NCI-H1694 treated with DMSO at 0.1 percent for 48 hours (cell line): ENCODE measurements around the gene MED31.
A peak's percentile ranks its signal among the peaks of the same experiment; 100 is the strongest.

Experiments
- DNase-seq: peaks from one replicate; lab custom pipeline; 2025; lab: John Stamatoyannopoulos, UW

Gene MED31

DNA sequence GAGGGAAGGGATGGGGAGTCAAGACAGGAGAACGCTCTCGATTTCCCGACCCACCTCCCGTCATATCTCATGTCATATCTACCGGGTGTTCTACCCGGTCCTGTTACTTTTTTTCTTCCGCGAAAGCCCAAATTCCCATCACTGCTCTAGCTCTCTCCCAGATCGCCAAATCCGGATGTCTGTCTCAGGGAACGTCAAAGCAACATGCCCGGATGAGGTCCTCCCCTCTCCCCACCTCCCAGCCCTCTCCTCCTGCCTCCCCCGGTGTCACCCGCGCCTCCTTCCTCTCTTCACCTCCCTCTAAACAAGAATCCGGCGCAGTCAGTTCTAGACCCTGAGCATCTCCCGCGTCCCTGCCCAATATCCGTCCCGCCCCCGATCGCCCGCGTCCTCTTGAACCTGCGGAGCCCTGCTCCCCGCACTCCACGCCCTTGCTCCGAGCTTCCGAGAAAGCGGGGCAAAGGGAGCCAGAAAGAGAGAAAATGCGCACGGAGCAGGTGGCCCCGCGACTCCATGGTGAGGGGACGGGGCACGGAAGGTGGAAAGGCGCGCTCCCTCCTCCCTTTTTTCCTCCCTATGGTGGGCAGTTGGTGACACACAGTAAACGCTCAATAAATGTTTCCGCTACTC, 4.4 kb upstream of the MED31 start:
- DNase-seq = peak; percentile 4

DNA sequence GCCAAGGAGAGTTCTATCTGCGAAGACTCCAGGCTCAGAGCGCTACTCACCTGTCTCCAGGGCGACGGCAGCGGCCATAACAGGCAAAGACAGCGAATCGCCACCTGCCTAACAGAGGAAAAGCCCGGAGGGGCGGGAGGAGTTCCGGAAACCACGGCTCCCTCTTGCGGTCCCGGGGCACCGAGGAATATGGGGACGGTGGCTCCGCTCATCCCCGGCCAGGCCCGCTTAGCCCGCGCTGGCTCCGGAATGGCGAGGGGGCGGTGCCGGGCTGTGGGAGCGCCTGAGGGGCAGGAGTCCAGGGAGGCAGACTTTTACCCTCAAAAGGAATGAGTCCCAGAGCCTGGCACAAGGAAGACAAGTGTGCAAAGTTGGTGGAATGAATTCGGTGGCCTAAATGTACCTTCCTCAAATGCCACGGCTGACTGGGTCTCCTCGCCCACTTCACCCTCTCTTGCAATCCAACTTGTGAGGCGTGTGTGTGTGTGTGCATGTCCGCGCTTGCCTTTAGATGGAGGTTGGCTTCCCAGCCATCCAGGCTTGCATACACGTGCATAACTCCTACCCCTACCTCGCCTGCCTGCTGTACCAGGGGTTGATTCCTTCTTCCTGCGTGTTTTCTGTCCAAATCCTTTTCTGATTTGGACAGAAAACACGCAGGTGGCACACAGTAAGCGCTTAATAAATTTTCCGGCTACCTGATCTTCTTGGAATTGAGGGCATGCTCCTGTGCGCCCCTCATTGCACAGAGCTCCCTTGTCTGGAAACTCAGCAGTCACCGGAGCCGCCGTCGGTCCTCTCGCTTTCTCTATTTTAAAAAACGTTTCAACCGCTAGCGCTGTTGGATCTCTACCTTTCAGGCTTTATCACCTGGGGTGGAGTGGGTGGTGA, 3.7 kb upstream of the MED31 start:
- DNase-seq = peak; percentile 45

DNA sequence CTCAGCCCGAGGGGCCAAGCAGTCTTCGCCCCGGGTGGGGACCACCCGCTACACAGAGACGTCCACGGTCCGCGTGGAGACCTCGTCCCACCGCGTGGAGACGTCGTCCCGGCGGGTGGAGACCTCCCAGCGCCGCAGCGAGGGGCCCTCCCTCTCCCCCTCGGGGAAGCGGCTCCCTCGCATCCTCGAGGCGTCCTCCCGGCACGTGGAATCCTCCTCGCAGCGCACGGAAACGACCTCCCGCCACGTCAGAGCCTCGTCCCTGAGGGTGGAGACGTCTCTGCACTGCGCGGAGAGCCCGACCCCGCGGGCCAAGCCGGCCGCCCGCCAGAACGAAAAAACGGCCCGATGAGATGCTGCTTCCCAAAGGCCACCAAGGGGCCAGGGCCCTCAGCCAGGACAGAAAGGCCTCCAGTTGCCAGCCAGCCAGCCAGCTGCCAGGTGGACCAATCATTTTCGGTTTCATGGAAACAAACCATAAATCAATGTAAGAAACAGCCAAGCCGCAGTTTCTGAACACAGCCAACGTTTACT, 581 bp upstream of the MED31 start:
- DNase-seq = no peak

DNA sequence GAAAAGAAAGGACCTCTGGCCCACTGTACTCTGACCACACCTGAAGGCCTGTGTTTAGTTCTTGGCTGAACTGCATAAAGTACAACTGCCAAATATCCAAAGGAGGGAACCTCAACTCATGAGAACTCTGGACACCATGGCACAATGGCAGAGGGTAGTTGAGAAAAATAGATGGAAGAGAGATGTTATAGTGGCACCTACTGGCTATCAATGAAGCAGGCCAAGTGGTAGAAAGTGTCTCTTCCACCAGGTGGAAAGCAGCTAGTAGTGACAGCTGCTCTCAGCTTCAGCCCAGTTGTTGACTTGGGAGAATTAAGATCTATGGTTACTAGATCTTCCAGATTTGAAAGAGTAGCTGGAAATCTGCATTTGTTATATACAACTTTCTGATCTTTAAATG, 3.2 kb downstream of the MED31 start:
- peak; percentile 26 for DNase-seq

DNA sequence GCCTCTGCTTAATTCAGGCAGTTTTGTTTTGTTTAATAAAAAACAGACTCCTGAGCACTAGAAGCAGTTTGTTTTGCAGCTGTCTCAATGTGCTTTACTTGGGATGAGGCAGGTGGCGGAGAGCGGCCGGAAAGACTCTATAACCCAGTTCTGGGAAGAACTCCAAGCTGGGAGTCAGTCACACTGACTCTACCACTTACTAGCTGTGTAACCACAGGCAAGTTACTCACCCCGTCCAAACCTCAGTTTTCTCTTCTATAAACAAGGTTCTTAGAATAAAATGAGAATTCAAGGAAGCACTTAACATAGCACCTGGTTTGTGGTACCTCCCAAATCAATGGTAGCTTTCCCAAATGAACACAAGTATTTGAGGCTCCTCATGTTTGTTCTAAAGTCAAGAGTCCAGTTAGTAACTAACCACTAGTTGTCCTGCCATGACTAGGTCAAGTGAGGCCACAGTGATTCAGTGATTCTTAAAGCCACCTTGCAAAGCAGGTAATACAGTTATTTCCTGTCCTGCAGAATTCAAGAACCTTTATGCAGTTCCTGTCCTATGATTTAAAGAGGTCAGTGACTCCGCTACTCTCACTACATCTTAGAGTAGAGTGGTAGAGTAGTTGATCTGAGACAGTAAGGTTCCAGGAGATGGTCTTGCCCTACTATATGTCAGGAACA, 7.8 kb downstream of the MED31 start:
- no peak for DNase-seq

DNA sequence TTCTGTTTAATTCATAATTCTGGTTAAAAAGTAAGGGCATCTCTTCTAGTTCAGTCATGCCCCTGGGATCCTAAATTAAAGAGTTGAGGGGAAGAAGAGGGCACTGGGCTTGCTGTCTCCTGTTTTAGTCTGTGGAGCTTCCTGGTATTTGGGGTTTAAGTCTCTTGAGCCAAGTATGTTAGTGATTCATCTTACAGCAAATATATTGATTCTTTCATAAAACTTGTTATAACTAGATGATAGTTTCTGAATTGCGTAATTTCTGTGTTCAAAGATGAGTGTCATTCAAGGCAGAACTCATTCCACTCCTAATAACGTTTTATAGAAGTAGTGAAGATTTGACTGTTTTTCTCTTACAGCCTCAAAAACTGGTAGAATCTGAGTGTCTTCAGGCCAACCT, 8.8 kb downstream of the MED31 start:
- DNase-seq = no peak

DNA sequence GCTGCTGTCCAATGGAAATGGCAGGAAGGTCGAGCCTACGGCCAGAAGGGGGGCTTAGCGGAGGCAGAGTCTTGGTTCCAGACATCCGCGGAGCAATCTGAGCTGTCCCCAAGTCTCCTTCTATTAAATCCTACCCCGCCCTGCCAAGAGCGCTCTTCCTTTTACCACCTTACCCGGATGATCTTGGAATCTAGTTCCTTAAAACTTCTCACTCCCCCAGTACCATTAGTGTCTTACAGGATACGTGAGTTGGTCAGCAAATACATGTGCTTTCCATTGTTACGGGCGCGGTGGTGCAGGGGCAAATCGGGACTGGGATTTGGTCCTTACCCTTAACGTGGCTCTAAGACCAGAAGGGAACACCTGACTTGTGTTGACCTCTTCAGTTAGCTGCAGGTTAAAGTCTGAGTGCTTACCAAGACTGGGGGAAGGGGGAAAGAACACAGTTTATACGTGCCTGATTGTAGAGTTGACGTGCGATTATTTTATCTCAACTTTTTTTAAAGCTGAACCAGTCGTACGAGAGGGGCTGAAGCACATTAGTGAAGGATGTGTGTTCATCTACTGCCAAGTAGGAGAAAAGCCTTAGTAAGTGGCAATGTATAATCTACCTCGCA, 10.1 kb downstream of the MED31 start:
- DNase-seq = no peak

DNA sequence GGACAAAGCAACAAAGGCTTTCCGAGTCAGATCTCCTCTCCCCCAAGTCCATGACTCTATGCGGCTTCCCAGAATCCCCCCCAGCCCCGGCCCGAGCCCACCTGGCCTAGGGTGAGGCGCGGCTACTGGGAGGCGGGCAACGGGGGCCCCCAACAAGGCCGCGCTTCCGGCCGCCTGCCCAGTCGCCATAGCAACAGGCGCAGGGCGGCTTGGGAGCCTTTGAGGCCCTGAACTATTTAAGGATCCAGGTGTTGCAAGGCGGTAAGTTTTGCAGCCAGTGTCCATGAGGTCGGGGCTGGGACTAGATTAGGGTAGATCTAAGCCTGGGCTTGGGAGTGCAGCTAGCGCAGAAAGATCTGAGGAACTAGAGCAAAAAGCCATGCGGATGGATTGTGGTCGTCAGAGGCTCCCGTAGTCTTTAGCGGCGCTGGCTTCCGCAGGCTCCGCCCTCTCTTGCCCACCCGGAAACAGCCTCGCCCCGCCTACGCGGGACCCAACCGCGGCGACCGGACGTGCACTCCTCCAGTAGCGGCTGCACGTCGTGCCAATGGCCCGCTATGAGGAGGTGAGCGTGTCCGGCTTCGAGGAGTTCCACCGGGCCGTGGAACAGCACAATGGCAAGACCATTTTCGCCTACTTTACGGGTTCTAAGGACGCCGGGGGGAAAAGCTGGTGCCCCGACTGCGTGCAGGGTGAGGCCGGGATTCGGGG, 10.7 kb downstream of the MED31 start, which contains the start of the genes KIAA0753 and TXNDC17:
Gene KIAA0753, minus strand, starts transcription at position 176 of the 711 bp plus-strand sequence. CDS start 5,608 bp downstream, outside the sequence.
Gene TXNDC17, plus strand, starts transcription at position 525 of the 711 bp plus-strand sequence. Its CDS starts 23 bp downstream, at position 548.
- DNase-seq = peak; percentile 85

DNA sequence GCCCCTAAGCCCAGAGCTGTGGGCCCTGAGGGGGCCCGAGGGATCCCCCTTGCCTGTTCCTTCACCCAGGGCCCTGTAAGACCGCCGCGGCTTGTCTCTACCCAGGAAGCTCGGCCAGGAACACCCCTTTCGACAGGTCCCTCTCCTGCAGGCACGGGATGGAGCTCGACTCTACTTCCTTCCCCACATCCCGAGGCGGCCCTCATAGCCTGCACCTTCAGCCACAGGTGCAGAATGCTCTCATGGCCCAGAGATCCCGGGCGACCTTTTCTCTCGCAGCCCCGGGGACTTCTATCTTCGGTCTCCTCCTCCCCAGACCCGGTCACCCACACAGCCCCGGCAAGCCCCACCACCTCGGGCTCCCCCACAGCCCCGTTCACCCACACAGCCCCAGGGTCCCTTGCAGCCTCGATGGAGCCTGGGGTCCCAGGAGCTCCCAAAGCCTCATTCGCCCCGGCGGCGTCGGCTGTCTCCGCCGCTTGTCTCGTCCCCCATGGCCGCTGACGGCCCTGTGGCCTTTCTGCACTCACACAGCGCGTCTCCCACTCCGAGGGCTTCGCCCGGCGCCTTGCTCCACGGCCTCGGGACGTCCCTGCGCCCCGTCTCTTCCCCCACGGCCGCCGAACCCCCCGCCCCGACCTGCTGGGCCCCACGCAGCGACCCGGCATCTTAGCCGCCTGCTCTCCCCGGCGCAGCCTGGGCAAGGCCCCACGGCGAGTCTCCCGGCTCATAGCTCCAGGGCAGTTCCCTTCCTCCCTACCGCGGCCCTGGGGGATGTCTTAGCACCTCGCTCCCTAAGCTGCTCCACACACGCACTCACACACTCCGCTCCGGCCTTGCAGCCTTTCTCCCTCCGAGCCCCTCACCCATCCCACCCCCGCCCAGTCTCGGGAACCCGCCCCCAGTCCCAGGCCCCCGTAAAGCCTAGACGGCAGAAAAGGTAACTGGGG, 11.5 kb downstream of the MED31 start:
- DNase-seq = peak; percentile 7

DNA sequence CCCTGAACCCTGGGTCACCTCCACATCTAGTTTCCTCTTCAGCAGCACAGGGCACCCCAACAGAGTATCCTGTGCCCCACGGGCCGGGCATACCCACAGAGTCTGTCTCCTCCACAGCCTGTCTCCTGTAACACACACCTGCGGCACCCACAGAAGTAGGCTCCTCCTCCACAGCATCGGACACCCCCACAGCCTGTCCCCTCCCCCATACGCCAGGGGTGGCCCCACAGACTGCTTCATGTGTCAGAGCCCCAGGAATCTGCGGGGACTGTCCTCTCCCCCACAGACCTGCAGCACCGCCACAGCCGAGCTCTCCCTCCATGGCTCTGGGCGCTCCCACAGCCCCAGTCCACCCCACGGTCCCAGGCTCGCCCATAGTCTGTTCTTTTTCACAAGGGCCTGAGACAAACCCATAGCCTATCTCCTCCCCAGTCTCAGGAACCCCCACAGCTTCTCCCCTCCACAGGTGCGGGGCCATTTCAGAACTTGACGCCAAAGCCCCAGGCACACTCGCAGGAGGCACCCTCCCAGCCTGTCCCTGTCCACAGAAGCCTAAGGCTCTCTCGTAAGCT, 12.3 kb downstream of the MED31 start:
- no peak for DNase-seq

DNA sequence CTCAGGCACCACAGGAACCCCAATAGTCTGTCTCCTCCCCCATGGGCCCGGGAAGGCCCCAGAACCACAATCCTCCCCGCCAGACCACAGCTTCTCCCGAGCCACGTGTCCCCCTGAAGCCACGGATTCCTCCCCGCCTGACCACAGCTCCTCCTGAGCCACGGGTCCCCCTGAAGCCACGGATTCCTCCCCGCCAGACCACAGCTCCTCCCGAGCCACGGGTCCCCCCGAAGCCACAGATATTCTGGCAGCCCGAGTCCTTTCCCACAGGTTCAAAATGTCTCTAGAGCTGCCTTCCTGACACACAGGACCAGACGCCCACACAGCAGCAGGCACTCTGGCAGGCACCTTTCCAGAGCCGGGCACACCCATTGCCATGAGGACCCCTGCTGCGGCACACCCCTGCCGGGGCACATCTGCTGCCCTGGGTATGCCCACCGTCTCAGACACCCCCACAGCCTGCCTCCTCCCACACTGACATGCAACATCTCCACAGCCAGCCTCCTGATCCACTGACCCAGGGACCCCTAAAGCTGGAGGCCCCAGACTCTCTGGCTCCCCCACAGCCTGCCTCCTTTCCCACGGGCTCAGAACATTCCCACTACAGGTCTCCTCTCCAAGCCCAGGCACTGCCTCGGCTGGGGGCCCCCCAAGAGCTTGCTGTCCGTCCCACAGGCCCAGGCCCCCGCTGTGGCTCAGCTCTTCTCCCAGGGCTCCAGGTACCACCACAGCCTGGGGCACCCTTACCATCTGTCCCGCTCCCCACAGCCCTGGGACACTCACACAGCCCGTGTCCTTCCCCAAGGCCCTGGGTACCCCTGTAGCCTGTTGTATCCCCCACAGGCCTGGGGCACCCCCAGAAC, 13.1 kb downstream of the MED31 start:
- DNase-seq = no peak

DNA sequence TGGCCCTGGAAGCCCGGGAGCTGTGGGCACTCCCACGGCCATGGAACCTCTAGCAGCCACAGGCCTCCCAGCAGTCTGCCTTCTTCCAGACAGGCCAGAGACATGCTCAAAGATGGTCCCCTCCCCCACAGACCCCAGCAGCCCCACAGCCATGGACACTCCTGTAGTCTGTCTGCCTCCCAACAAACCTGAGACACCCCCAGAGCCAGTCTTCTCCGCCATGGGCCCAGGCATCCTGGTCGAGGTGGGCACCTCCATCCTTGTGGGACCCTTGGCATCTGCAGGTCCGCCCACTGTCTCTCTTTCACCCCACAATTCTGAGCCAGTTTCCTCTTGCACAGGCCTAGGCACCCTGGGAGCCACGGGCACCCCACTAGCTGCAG, 14.0 kb downstream of the MED31 start:
- DNase-seq = no peak

DNA sequence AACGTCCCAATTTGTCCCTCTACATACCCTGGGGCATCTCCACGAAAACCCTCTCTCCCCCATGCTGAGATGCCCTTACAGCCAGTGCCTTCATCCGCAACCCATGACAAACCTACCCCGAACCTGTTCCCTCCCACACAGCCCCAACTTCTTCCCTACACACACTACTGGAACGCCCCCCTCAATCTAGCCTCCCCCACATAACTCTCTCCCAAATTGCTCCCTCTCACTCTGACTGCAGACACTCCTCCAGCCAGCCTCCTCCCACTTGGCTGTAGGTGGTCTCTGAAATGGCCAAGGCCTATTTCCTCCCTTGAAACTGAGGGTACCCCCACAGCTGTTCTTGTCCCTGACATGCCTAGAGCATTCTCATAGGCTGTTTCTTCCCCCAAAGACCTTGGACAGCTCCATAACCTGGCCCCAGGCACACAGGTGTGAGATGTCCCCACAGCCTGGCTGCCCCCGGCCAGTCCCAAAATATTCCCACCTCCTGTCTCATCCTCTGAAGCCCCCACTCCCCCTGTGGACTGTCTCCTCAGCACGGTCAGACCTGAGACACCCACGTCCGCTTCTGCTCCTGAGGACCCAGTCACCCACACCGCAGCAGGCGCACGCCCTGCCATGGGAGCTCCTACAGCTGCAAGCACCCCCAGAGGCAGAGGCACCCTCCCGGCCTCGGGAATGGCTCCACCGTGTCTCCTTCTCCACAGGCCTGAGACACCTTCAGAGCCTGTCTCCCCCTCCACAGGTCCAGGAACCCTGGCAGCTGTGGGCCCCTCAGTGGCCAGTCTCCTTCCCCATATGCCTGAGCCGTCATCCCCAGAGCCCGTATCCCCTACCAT, 14.6 kb downstream of the MED31 start:
- no peak for DNase-seq

DNA sequence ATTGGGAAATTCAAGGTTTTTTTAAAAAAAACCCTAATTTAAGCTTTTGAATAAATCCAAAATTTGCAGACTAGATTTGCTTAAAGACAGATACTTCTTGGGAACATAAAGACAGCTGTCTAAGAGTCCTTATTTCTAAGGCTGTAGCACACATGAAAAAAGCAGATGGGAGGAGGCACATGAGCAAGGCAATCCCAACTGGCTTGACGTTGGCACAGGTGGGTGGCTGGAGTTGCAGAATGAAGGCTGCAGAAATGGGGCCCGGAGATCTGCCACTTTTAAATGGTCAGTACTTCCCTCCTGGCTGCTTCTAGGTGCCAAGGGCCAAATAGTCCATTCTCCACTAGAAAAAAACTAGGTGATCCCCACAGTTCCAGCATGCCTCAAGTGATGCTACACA, 15.3 kb downstream of the MED31 start:
- DNase-seq = no peak

DNA sequence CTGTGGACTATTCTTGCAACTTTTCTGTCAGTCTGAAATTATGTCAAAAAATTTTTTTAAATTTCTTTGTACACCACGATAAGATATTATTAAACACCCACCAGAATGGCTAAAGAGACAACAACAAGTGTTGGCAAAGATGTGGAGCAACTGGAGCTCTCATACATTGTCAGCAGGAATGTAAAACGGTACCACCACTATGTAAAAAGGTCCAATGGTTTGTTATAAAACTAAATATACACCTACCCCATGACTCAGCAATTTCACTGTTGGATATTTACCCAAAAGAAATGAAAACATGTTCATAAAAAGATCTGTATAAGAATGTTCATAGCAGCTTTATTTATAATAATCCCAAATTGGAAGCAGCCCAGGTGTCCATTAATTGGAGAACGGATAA, 18.1 kb downstream of the MED31 start:
- no peak for DNase-seq

DNA sequence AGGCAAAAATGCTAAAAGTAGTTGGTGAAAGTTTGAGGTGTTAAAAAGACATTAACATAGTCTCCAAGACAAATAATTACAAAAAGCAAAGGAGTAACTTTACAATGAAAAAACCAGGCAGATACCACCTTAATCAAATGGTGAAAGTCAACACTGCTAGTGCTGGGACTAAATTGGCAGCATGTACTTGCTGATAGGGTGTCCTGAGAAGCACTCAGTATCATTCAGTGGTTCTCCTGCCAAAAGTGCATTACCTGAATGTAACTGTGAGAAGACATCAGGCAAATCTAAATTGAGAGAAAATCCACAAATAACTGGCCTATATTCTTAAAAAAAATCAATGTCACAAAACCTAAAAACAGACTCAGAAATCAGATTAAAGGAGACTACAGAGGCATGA, 18.9 kb downstream of the MED31 start:
- no peak for DNase-seq

DNA sequence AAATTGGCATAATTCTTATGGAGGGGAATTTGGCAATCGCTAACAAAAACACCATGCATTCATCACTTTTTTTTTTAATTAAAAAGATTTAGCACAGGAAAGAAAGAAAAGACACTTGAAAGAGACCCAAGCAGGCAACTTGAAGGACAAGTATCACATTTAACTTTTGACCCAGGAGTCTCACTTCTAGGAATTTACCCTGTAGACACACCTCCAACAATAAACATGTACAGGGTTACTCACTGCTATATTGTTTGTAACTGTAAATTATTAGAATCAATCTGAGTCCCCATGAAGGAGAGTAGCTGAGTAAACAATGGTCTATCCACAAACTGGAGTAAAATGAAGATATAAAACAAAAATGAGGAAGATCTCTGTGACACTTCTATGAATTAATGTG, 21.0 kb downstream of the MED31 start:
- no peak for DNase-seq

DNA sequence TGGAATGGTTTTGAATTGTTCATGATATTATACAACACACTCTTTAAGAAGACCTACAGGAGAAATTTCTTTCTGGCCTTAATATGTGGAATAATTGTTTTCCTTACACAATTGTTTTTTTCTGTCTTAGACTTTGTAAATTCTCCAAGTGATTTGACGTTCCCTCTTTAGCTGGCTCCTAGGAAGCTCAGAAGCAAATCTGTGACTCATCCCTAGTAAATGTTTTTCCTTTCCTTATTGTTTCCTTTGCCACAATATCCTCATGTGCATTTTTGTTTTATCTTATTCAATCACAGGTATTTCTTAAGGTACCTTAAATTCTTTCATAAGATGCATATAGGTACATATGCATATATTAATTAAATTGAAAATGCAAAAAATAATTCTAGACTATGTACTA, 24.4 kb downstream of the MED31 start:
- DNase-seq = no peak
